CD4-positive, alpha-beta T cell treated with Interleukin-4 for 1 hour (primary cell): ENCODE measurements around the gene KBTBD4.

Source experiments
- DNase-seq, 2 donors: peaks; one replicate each; pipeline ENCODE4 v3.0.0-alpha.2; 2020 to 2022

KBTBD4 gene

DNA sequence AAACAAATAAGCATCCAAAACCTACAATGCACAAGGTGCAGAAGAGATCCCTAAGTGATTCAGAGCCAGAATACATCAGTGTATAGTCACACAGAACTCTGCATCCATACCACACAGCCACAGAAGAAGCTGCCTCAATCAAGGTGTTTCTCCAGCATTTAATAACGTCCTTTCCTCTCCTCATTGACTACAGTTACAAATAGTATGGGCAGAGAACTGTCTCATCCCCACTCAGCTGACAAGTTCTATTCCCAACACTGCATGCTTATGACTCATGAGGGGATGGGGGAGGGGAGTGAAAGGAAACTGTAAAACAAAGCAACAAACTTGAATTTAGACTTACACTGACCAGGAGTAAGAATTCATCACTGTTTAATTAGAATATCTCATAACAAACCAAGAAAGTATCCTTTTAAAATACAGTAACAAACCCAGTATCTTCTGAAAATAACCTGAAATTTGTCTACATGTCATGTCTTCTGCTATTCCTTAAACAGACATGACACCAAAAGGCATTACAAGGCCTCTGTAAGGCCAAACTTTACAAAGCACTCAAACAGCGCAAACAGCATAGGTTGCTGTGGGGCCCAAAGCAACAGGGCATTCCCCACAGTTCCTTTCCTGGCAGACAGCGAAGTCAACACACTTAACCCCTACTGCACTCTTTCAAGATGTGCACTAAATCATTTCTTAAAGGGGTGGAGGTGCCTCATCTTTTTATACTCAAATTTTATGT lies 55.1 kb downstream of the KBTBD4 start:
- DNase-seq, result peak; percentile 55 to 60
